Fibroblast of pulmonary artery (primary cell): ENCODE data around the gene ANXA11.

Source experiments
- DNase-seq: peaks from one replicate; pipeline ENCODE4 v3.0.0-alpha.2; 2010; ENCODE audit warnings: low read depth
- H3K4me3 ChIP-seq: replicated peaks from 2 replicates; pipeline ENCODE4 v1.5.1; 2011; ENCODE audit warnings: low read depth, mild to moderate bottlenecking, control low read depth, low read length, moderate library complexity
- TF ChIP-seq, protein P1 (sequence below): IDR thresholded peaks from 2 replicates; pipeline ENCODE4 v1.5.1; 2011; ENCODE audit warnings: mild to moderate bottlenecking, control low read depth, low read length, inconsistent platforms; ENCODE audit errors: missing control alignments

Gene ANXA11

DNA sequence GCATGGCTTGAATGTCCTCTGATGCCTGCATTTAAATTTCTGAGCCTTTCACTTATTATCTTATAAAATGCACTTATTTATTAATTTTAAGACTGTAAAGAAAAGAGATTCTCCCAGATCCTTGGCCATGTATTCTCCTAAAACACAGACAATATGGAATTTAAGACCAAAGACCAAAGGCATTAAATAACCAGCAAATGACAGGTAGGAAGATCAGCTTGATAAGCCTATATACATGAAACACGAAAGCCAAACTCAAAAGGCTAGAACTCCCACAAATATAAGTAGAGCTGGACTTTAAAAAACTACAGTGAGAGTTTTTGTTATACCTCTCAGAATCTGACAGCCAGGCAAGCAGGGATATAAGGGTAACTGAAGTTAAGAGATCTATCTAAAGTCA is 5.1 kb downstream of the ANXA11 start:
- peak overlapping the region; percentile 22 for H3K4me3 ChIP-seq
- DNase-seq, result no peak
- TF ChIP-seq, protein P1, sequence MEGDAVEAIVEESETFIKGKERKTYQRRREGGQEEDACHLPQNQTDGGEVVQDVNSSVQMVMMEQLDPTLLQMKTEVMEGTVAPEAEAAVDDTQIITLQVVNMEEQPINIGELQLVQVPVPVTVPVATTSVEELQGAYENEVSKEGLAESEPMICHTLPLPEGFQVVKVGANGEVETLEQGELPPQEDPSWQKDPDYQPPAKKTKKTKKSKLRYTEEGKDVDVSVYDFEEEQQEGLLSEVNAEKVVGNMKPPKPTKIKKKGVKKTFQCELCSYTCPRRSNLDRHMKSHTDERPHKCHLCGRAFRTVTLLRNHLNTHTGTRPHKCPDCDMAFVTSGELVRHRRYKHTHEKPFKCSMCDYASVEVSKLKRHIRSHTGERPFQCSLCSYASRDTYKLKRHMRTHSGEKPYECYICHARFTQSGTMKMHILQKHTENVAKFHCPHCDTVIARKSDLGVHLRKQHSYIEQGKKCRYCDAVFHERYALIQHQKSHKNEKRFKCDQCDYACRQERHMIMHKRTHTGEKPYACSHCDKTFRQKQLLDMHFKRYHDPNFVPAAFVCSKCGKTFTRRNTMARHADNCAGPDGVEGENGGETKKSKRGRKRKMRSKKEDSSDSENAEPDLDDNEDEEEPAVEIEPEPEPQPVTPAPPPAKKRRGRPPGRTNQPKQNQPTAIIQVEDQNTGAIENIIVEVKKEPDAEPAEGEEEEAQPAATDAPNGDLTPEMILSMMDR, result no peak

DNA sequence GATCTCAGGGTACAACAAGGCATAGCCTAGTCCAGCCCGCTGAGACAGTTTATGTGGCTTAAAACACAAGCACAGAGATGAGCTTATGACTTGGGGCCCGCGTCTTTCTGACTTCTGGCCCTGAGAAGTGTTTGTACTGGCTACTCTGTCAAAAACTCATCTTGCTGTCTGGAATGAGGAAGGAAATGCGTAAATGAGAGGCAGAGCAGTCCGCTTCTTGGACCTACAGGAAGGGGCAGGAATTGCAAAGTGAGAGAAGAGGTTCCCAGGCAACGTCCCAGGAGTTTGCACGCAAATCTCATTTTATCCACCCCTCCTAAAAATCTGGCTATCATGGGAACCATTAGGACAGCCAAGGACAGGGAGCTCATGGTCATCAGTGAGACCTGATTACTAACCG is 5.5 kb downstream of the ANXA11 start:
- TF ChIP-seq, protein P1, result peak; percentile 33
- H3K4me3 ChIP-seq, result peak overlapping the region; percentile 22
- DNase-seq, result peak; percentile 97

DNA sequence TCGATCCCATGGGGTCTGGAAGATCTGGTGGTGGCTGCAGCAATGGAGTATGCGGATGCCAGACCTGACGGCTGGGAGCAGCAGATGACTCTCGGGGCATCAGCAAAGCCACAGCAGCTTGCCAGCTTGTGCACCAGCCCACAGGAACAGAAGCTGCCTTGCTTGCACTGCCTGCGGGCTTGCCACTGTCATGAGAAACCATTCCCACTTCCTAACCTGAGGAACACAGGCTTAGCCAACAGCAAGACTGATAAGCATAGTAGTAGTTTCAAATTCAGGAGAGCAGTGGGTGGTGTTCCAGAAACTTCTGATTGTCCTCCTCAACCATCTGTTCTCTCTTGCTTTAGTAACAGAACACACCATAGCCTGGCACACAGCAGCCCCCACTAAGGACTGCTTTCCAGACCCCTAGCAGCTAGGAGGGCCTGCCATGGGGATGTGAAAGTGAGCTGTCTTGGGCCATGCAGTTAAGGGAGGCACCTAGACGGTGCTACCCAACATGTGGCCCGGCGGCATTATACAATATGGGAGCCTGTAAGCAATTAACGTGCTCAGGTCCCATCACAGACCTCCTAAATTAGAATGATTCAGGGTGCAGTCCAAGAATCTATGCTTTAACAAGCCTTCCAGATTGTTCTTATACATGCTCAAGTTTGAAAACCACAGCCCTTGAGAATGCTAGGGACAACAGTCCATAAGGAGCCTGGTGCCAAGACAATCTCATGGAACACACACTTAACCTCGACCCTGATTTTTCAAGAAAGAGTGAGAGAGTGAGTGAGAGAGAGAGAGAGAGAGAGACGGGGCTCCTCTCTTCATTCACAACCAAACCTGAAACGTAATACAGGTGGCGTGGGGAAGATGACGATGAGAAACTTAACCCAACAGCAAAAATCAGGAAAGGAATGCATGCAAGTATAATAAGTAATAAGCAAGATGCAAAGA is 7.1 kb downstream of the ANXA11 start:
- DNase-seq, result no peak
- no peak overlapping the region for H3K4me3 ChIP-seq
- TF ChIP-seq, protein P1, result no peak

DNA sequence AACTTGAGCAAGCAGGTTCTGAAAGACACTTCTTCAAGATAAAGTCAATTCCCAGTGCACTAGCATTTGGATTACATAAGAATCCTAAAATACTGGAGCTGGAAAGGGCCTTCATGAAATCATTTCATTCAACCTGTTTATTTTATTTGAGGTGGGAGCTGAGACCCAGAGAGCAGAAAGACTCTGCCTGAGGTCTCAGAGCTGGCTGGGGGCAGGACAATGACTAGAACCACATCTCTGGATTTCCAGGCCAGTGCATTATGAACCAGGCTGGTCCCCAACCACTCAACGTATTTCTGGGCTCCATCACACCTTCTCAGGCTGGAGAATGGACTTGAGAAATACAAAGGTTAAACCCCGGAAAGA is 8.4 kb downstream of the ANXA11 start:
- no peak for DNase-seq
- TF ChIP-seq, protein P1, result no peak
- no peak overlapping the region for H3K4me3 ChIP-seq

DNA sequence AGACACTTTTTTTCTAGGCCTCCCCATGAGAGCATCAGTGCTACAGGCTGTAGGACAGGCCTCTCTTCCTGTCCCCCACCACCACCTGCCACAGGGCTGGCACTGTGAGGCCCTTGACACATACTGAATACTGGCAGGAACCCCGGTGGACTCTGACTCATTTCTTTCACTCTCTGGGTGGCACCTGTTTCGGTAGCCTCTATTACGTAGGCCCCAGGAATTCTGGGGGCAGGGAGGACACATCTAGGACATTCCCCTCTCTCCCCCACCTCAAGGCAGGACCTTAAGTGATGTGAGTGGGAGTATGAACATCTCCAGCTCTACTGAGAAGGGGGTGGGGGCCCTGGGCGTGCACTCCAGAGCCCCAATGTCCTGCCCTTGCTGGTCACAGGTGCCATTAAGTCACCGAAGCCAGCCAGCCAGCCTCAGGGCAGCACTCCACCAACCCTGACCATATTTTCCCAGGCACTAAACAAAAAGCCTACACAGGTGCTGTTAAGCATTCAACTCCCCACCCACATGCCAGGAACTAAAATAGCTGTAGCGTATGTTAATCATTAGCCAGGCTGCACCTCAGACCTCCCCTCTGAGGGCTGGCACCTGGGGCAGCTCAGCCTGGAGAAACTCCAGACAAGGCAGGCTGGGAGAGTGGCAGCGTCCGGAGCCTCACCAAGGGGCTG is 8.9 kb downstream of the ANXA11 start:
- H3K4me3 ChIP-seq, result no peak overlapping the region
- DNase-seq, result peak; percentile 62
- TF ChIP-seq, protein P1, result no peak

DNA sequence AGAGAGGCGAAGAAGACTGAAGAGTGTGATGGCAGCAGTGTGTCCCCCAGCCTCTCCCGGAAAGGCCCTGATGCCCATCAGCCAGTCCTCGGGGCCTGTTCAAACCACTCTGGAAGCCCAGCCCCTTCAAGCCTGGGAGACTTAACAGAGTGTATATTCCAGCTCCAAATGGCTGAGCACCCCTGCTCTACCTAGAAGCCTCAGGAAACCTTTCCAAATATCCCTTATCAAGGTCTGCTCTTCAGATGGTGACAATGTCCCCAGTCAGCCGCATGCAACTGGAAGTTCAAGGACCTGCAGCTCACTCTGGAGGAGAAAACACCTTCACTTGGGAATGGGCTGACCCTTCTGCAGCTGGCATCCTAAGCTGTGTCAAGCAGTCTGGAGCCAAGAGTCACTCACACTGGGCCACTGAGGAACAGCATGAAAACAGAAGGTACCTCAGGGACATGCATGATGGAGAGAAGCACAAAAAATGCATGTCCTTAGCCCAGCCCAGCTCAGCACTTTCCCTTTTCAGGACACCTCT is 10.2 kb downstream of the ANXA11 start:
- TF ChIP-seq, protein P1, result no peak
- H3K4me3 ChIP-seq, result no peak overlapping the region
- DNase-seq, result no peak
